CD14-positive monocyte (primary cell): ENCODE results near the gene ABCG2. TPM values are rescaled to one million over a fixed set of nuclear protein-coding genes. Genes with fewer than 3 reads are reported as not detected.

ENCODE experiments used
- DNase-seq, 3 donors: peaks; one replicate each; pipeline ENCODE4 v3.0.0-alpha.2; 2011 to 2022
- H2AFZ ChIP-seq: 2 replicates; pipeline ENCODE4 v1.6.0; 2012; ENCODE audit warnings: mild to moderate bottlenecking, low read depth, low read length, inconsistent platforms; ENCODE audit not compliant: insufficient read depth, poor library complexity, severe bottlenecking
- H3K27ac ChIP-seq, 2 donors: 1 replicate in 1 of 2; 2 replicates in 1 of 2; pipeline ENCODE4 v1.5.1; 2012 to 2013; ENCODE audit warnings: low read length in 2 of 2, control low read depth in 1 of 2, inconsistent platforms in 1 of 2, low read depth in 1 of 2, mild to moderate bottlenecking in 1 of 2
- H3K27me3 ChIP-seq, 2 donors: one replicate each; pipeline versions ENCODE4 v1.6.0 to v1.6.1; 2011 to 2013; ENCODE audit warnings: low read length in 2 of 2; ENCODE audit not compliant: control insufficient read depth in 2 of 2, insufficient read depth in 2 of 2
- H3K36me3 ChIP-seq, 2 donors: replicated peaks in 1 of 2; 1 replicate in 1 of 2; 2 replicates in 1 of 2; pipeline versions ENCODE4 v1.5.1 to v1.6.1; 2012 to 2013; ENCODE audit warnings: low read length in 2 of 2, control low read depth in 1 of 2, inconsistent platforms in 1 of 2, mild to moderate bottlenecking in 1 of 2; ENCODE audit not compliant: insufficient read depth in 2 of 2, control insufficient read depth in 1 of 2
- H3K4me1 ChIP-seq, 2 donors: 1 replicate in 1 of 2; 2 replicates in 1 of 2; pipeline versions ENCODE4 v1.5.1 to v1.6.1; 2012 to 2013; ENCODE audit warnings: low read length in 2 of 2, control low read depth in 1 of 2, inconsistent platforms in 1 of 2, mild to moderate bottlenecking in 1 of 2, moderate library complexity in 1 of 2; ENCODE audit not compliant: insufficient read depth in 2 of 2, control insufficient read depth in 1 of 2
- H3K4me2 ChIP-seq: replicated peaks from 2 replicates; pipeline ENCODE3; 2012; ENCODE audit warnings: low read length, moderate library complexity, mild to moderate bottlenecking; ENCODE audit not compliant: poor library complexity, severe bottlenecking; ENCODE audit errors: extremely low read depth
- H3K4me3 ChIP-seq, 3 experiments: fragments of 200-600 bp in 1 of 3; sonication (generic) in 1 of 3; replicated peaks in 1 of 3; 1 replicate in 2 of 3; 2 replicates in 1 of 3; pipeline ENCODE4 v1.5.1; 2011 to 2013; ENCODE audit warnings: low read length in 3 of 3, mild to moderate bottlenecking in 3 of 3, control low read depth in 2 of 3, low read depth in 2 of 3, inconsistent platforms in 1 of 3, moderate library complexity in 1 of 3
- H3K79me2 ChIP-seq: 2 replicates; pipeline ENCODE4 v1.6.0; 2012; ENCODE audit warnings: mild to moderate bottlenecking, control low read depth, inconsistent platforms, low read length, moderate library complexity; ENCODE audit not compliant: insufficient read depth
- H3K9ac ChIP-seq: 2 replicates; pipeline ENCODE4 v1.6.0; 2017; ENCODE audit warnings: low read length, mild to moderate bottlenecking; ENCODE audit not compliant: insufficient read depth, poor library complexity, severe bottlenecking
- H3K9me3 ChIP-seq, 2 donors: replicated peaks in 1 of 2; 1 replicate in 1 of 2; 2 replicates in 1 of 2; pipeline versions ENCODE4 v1.5.1 to v1.6.1; 2012 to 2013; ENCODE audit warnings: low read length in 2 of 2, control low read depth in 1 of 2; ENCODE audit not compliant: control insufficient read depth in 1 of 2, insufficient read depth in 1 of 2
- H4K20me1 ChIP-seq: 2 replicates; pipeline ENCODE4 v1.6.0; 2012; ENCODE audit warnings: mild to moderate bottlenecking, low read length, control low read depth, moderate library complexity; ENCODE audit not compliant: insufficient read depth
- H3K27ac Mint-ChIP-seq, 7 donors: one replicate each; pipeline ENCODE4 v1.8.0; 2020; ENCODE audit warnings: mild to moderate bottlenecking in 7 of 7, mixed read lengths in 7 of 7, moderate library complexity in 6 of 7, inconsistent platforms in 2 of 7
- H3K27me3 Mint-ChIP-seq, 3 donors: one replicate each; pipeline ENCODE4 v1.8.0; 2021 to 2022; ENCODE audit warnings: low read depth in 3 of 3, mild to moderate bottlenecking in 3 of 3, mixed read lengths in 3 of 3, moderate library complexity in 3 of 3, inconsistent platforms in 1 of 3
- H3K36me3 Mint-ChIP-seq, 2 donors: one replicate each; pipeline ENCODE4 v1.8.0; 2020; ENCODE audit warnings: mixed read lengths in 2 of 2, inconsistent platforms in 1 of 2, mild to moderate bottlenecking in 1 of 2
- H3K4me1 Mint-ChIP-seq: one replicate; pipeline ENCODE4 v1.8.0; 2020; ENCODE audit warnings: mild to moderate bottlenecking, mixed read lengths
- H3K4me3 Mint-ChIP-seq, 2 donors: one replicate each; pipeline ENCODE4 v1.8.0; 2020; ENCODE audit warnings: mild to moderate bottlenecking in 2 of 2, mixed read lengths in 2 of 2, moderate library complexity in 1 of 2
- H3K9me3 Mint-ChIP-seq, 7 donors: one replicate each; pipeline ENCODE4 v1.8.0; 2020 to 2022; ENCODE audit warnings: mixed read lengths in 7 of 7, mild to moderate bottlenecking in 6 of 7, moderate library complexity in 6 of 7, inconsistent platforms in 2 of 7
- WGBS: methylation state at CpG from one replicate; pipeline ENCODE4 v1.1.5; 2013; ENCODE audit warnings: missing lambda C conversion rate; ENCODE audit not compliant: insufficient coverage; 5-methylcytosine and 5-hydroxymethylcytosine counted together
- intact Hi-C, 2 donors: fragments of 100-400 bp; cut with micrococcal nuclease; formaldehyde crosslinking; loops; one replicate each; pipeline versions ENCODE4 v1.15.0 to v1.15.1; 2023
- polyA plus RNA-seq, 3 donors: library from polyadenylated mRNA; depleted of rRNA in 1 of 3; unstranded in 2 of 3; stranded (reverse) in 1 of 3; fragments of 300-500 nt in 2 of 3; fragments of >200 nt in 1 of 3; fragmentation: Illumina TruSeq in 2 of 3; gene quantifications; 1 replicate in 2 of 3; 2 replicates in 1 of 3; pipeline ENCODE4 v1.2.3, GENCODE V29; 2012 to 2021
- TF ChIP-seq, protein P1 (sequence below): fragments of 200-600 bp; IDR thresholded peaks from one replicate; pipeline ENCODE4 v1.8.0; 2022; ENCODE audit warnings: antibody characterized with exemption, mild to moderate bottlenecking

ABCG2 gene
- polyA plus RNA-seq, 3 donors = not detected

GRCh38 chr4:88189881-88190585, 31.6 kb upstream of the ABCG2 start:
- Histone ChIP-seq H3K4me2 (no peak overlapping the region), H3K27ac (no peak overlapping the region), H4K20me1 (no peaks in the 10 kb centered on the region), H3K9ac (no peak overlapping the region), H3K4me1 (no peaks in the 10 kb centered on the region), H2AFZ (no peak overlapping the region), H3K79me2 (no peaks in the 10 kb centered on the region), H3K9me3 (no peaks in the 10 kb centered on the region), H3K4me3 (no peak overlapping the region), H3K36me3 (no peaks in the 10 kb centered on the region), H3K27me3 (no peaks in the 10 kb centered on the region)
- no peaks in the 10 kb centered on the region for H3K36me3 Mint-ChIP-seq
- no CpG with 5 or more reads among the region's 3 CpGs for whole genome bisulfite sequencing
- no peak overlapping the region for H3K4me3 Mint-ChIP-seq
- H3K27me3 Mint-ChIP-seq = peaks cover 0 to 3% (median 0%) of the 10 kb centered on the region in 3 donors
- TF ChIP-seq, protein P1, sequence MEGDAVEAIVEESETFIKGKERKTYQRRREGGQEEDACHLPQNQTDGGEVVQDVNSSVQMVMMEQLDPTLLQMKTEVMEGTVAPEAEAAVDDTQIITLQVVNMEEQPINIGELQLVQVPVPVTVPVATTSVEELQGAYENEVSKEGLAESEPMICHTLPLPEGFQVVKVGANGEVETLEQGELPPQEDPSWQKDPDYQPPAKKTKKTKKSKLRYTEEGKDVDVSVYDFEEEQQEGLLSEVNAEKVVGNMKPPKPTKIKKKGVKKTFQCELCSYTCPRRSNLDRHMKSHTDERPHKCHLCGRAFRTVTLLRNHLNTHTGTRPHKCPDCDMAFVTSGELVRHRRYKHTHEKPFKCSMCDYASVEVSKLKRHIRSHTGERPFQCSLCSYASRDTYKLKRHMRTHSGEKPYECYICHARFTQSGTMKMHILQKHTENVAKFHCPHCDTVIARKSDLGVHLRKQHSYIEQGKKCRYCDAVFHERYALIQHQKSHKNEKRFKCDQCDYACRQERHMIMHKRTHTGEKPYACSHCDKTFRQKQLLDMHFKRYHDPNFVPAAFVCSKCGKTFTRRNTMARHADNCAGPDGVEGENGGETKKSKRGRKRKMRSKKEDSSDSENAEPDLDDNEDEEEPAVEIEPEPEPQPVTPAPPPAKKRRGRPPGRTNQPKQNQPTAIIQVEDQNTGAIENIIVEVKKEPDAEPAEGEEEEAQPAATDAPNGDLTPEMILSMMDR = no peak
- H3K4me1 Mint-ChIP-seq = no peaks in the 10 kb centered on the region
- intact Hi-C loops = no loop called here
- peaks cover 0 to 3% (median 1%) of the 10 kb centered on the region in 7 donors for H3K9me3 Mint-ChIP-seq
- no peak for DNase-seq
- H3K27ac Mint-ChIP-seq = no peak overlapping the region

DNA sequence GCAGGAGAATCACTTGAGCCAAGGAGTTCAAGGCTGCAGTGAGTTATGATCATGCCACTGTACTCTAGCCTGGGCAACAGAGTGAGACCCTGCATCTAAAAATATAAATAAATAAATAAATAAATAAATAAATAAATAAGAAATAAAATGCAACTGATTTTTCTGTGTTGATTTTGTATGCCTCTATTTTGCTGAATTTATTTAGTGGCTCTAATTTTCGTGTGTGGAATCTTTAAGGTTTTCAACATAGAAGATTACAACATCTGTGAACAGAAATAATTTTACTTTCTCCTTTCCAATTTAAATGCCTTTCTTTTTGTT, 30.9 kb upstream of the ABCG2 start:
- TF ChIP-seq, protein P1 = no peak
- no peak for DNase-seq
- H2AFZ ChIP-seq = no peak overlapping the region
- Mint-ChIP-seq H3K4me3 (no peak overlapping the region), H3K27ac (no peak overlapping the region), H3K27me3 (peaks cover 0 to 3% (median 2%) of the 10 kb centered on the region in 3 donors), H3K9me3 (peaks cover 0 to 5% (median 1%) of the 10 kb centered on the region in 7 donors), H3K4me1 (no peaks in the 10 kb centered on the region), H3K36me3 (no peaks in the 10 kb centered on the region)
- no peaks in the 10 kb centered on the region for H3K9me3 ChIP-seq
- no peak overlapping the region for H3K9ac ChIP-seq
- no CpG with 5 or more reads among the region's 1 CpG for WGBS
- H3K27ac ChIP-seq = no peak overlapping the region
- no peak overlapping the region for H3K4me2 ChIP-seq
- H3K4me3 ChIP-seq = no peak overlapping the region
- H3K27me3 ChIP-seq = no peaks in the 10 kb centered on the region
- intact Hi-C loops = no loop called here
- no peaks in the 10 kb centered on the region for H3K36me3 ChIP-seq
- no peaks in the 10 kb centered on the region for H3K4me1 ChIP-seq
- no peaks in the 10 kb centered on the region for H3K79me2 ChIP-seq
- no peaks in the 10 kb centered on the region for H4K20me1 ChIP-seq
